ENCODE results near the gene TRIM41. TPM values are rescaled to one million over a fixed set of nuclear protein-coding genes. Genes with fewer than 3 reads are reported as not detected.

The TRIM41 gene
- total RNA-seq, 1 experiment from 2014 or later, result 34.2 TPM

DNA sequence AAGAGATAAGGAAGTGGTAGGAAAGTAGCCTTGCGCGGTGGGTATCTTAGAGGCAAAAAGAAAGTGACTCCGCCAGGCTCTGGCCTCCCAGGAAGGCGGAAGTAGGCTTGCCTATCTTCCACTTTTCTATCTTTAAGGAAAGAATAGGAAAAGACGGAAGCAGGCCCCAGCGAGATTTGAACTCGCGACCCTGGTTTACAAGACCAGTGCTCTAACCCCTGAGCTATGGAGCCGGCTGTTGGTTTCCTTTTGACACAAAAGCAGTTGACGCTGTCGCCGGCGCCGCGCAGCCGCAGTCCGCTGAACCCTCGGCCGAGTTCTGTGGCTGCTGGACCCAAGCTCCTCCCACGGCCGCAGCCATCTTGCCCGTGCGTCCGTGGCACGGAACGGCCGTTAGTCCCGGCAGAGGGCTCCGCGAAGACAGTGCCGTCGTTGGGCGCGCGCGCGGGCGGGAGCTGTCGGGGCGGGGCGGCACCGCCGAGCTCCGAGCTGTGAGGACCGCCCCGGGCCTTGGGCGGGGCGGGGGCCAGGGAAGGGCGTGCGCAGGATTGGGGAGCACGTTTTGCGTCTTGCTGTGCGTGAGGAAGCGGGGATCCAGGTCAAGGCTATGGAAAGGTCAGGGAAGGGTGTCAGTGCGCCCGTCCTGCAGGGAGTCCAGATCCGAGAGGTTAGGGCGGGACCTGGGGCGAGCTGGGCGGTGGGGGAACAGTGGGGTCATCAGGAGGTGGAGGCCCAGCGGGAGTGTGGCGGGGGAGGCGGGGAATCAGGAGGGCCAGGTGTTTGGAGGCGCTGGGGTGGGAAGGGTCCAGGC is 31.4 kb upstream of the TRIM41 start:
- H3K4ac ChIP-seq (ENCODE audit: low read depth, low read length), result no peak overlapping the region
- no CpG with 5 or more reads among the region's 64 CpGs for WGBS (ENCODE audit: extremely low coverage, insufficient read length, low lambda C conversion rate)
- H3T11ph ChIP-seq (ENCODE audit: low read length), result no peak overlapping the region
- peaks cover 16% of the 10 kb centered on the region for H3K27me3 ChIP-seq (ENCODE audit: insufficient read depth, low read length)
- H3K23me2 ChIP-seq (ENCODE audit: insufficient read length, low read depth, low read length, poor library complexity, severe bottlenecking), result peaks cover 34% of the 10 kb centered on the region
- no peak overlapping the region for H4K91ac ChIP-seq (ENCODE audit: insufficient read length, low read depth, low read length)
- H3K4me2 ChIP-seq (ENCODE audit: insufficient read depth, insufficient read length, low read length), result peak overlapping the region; percentile 75
- H3K79me1 ChIP-seq (ENCODE audit: insufficient read depth, low read depth, low read length, poor library complexity, severe bottlenecking), result no peaks in the 10 kb centered on the region
- no peak overlapping the region for H3K56ac ChIP-seq (ENCODE audit: insufficient read length, low read depth, low read length)
- peaks cover 60% of the 10 kb centered on the region for H3K27me3 Mint-ChIP-seq (ENCODE audit: low read depth)
- H2BK12ac ChIP-seq (ENCODE audit: insufficient read length, low read depth, low read length), result no peak overlapping the region
- H3K4me1 ChIP-seq (ENCODE audit: insufficient read depth, low read length), result no peaks in the 10 kb centered on the region
- peaks cover 11 to 25% of the 10 kb centered on the region in 2 experiments for H3K4me1 Mint-ChIP-seq
- no peak overlapping the region for H2AK5ac ChIP-seq (ENCODE audit: insufficient read length, low read length)
- no peak overlapping the region for H2BK120ac ChIP-seq (ENCODE audit: low read depth, low read length, poor library complexity, severe bottlenecking)
- H3K36me3 Mint-ChIP-seq (ENCODE audit: insufficient read depth in 1 of 3, low read depth in 3 of 3), result peaks cover 0 to 2% (median 0%) of the 10 kb centered on the region in 3 experiments; a peak in 2 of 7 replicates
- no peak overlapping the region for H4K5ac ChIP-seq (ENCODE audit: insufficient read length, low read depth, low read length)
- peaks cover 6 to 9% of the 10 kb centered on the region in 2 experiments; a peak in 2 of 5 replicates for H3K9me3 Mint-ChIP-seq
- no peaks in the 10 kb centered on the region for H4K20me1 ChIP-seq (ENCODE audit: control insufficient read depth, insufficient read depth, insufficient read length)
- no peaks in the 10 kb centered on the region for H3K9me3 ChIP-seq (ENCODE audit: control insufficient read depth, low read depth, low read length)
- peak; percentile 95 for DNase-seq
- no peak overlapping the region for H3K23ac ChIP-seq (ENCODE audit: insufficient read length, low read depth, low read length)
- no peak overlapping the region for H3K27ac ChIP-seq (ENCODE audit: insufficient read length, low read depth, low read length)
- H4K8ac ChIP-seq (replicated peaks; ENCODE audit: insufficient read length, low read depth, low read length), result no peak overlapping the region
- no peaks in the 10 kb centered on the region for H3K79me2 ChIP-seq (ENCODE audit: insufficient read depth, low read length)
- TF ChIP-seq, protein P1, sequence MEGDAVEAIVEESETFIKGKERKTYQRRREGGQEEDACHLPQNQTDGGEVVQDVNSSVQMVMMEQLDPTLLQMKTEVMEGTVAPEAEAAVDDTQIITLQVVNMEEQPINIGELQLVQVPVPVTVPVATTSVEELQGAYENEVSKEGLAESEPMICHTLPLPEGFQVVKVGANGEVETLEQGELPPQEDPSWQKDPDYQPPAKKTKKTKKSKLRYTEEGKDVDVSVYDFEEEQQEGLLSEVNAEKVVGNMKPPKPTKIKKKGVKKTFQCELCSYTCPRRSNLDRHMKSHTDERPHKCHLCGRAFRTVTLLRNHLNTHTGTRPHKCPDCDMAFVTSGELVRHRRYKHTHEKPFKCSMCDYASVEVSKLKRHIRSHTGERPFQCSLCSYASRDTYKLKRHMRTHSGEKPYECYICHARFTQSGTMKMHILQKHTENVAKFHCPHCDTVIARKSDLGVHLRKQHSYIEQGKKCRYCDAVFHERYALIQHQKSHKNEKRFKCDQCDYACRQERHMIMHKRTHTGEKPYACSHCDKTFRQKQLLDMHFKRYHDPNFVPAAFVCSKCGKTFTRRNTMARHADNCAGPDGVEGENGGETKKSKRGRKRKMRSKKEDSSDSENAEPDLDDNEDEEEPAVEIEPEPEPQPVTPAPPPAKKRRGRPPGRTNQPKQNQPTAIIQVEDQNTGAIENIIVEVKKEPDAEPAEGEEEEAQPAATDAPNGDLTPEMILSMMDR (conservative IDR thresholded peaks at IDR 0.05), result no peak
- H3K27ac Mint-ChIP-seq, result peak overlapping the region in 1 of 3 experiments; percentile 59; a peak in 1 of 7 replicates
- no peak overlapping the region for H2BK20ac ChIP-seq (ENCODE audit: low read depth, low read length, poor library complexity, severe bottlenecking)
- H3K14ac ChIP-seq (ENCODE audit: insufficient read depth, low read length), result 0 out of 2 replicates have a peak overlapping the region, but pooled peaks have one; percentile 9
- no peak overlapping the region for H3K9ac ChIP-seq (ENCODE audit: extremely low read depth, insufficient read length, low read length)
- no peak overlapping the region for H3K18ac ChIP-seq (ENCODE audit: insufficient read length, low read depth, low read length)
- H2AFZ ChIP-seq (ENCODE audit: low read length), result no peak overlapping the region
- peak overlapping the region; percentile 91 to 92 for H3K4me3 Mint-ChIP-seq
- no peak overlapping the region for H2BK5ac ChIP-seq (ENCODE audit: insufficient read length, low read length)
- H2BK15ac ChIP-seq (ENCODE audit: low read depth, low read length), result no peak overlapping the region

Data from H9 (cell line).